HS-5 (cell line): ENCODE results near the gene SEMA3B.
"Not testable (repeated sequence)": the region's sequence is repeated elsewhere in the genome, so short reads cannot be mapped to it uniquely, and the experiment has no call there.

Experiments used
- DNase-seq: peaks from one replicate; pipeline ENCODE4 v3.0.0-alpha.2; 2012; ENCODE audit warnings: low read depth

Gene SEMA3B

GRCh38 chr3:50237754-50238548 is 31.0 kb upstream of the SEMA3B start:
- DNase-seq, result no peak

- DNase-seq, result no peak
These were observed 30.4 kb upstream of the SEMA3B start for GRCh38 chr3:50238549-50239026.

- no peak for DNase-seq
These were observed 29.3 kb upstream of the SEMA3B start for GRCh38 chr3:50239649-50240048.

GRCh38 chr3:50241163-50241562 is 27.8 kb upstream of the SEMA3B start:
- no peak for DNase-seq

GRCh38 chr3:50241713-50242380 is 27.1 kb upstream of the SEMA3B start:
- DNase-seq, result no peak

- DNase-seq, result no peak
These were observed 26.6 kb upstream of the SEMA3B start for GRCh38 chr3:50242381-50242770.

GRCh38 chr3:50242851-50243542 is 25.9 kb upstream of the SEMA3B start:
- DNase-seq, result no peak

- no peak for DNase-seq
These were observed 25.4 kb upstream of the SEMA3B start for GRCh38 chr3:50243543-50243895.

GRCh38 chr3:50244813-50245212 is 24.1 kb upstream of the SEMA3B start:
- DNase-seq, result not testable (repeated sequence)

GRCh38 chr3:50245251-50245745 is 23.6 kb upstream of the SEMA3B start:
- DNase-seq, result no peak

GRCh38 chr3:50245831-50246516 is 23.0 kb upstream of the SEMA3B start:
- DNase-seq, result no peak

- peak; percentile 92 for DNase-seq
These were observed 22.4 kb upstream of the SEMA3B start for GRCh38 chr3:50246517-50246954.

- DNase-seq, result no peak
These were observed 20.6 kb upstream of the SEMA3B start for GRCh38 chr3:50248387-50248786.

- DNase-seq, result no peak
These were observed 19.5 kb upstream of the SEMA3B start for GRCh38 chr3:50249457-50249856.

- no peak for DNase-seq
These were observed 18.4 kb upstream of the SEMA3B start for GRCh38 chr3:50250514-50250913.

- no peak for DNase-seq
These were observed 17.7 kb upstream of the SEMA3B start for GRCh38 chr3:50251220-50251619.

GRCh38 chr3:50254577-50255250 is 14.2 kb upstream of the SEMA3B start:
- DNase-seq, result no peak

- DNase-seq, result no peak
These were observed 13.7 kb upstream of the SEMA3B start for GRCh38 chr3:50255251-50255615.

- no peak for DNase-seq
These were observed 11.7 kb upstream of the SEMA3B start for GRCh38 chr3:50256978-50257890.

- no peak for DNase-seq
These were observed 10.8 kb upstream of the SEMA3B start for GRCh38 chr3:50258029-50258680.
